Esophagus muscularis mucosa (tissue), 3 donors: ENCODE data around the gene MARCKSL1.

ENCODE experiments used
- EP300 ChIP-seq: sonication (generic); formaldehyde crosslinking; IDR thresholded peaks from one replicate; pipeline ENCODE4 v1.6.1; 2017; ENCODE audit warnings: antibody characterized with exemption
- TF ChIP-seq, protein P1 (sequence below), 3 experiments: fragments of 200-600 bp in 2 of 3; fragments of 450-650 bp in 1 of 3; sonication (generic) in 2 of 3; IDR thresholded peaks; one replicate each; pipeline ENCODE4 v1.5.1; 2017 to 2019; ENCODE audit warnings: antibody characterized with exemption in 3 of 3, mild to moderate bottlenecking in 2 of 3, moderate library complexity in 1 of 3

DNA sequence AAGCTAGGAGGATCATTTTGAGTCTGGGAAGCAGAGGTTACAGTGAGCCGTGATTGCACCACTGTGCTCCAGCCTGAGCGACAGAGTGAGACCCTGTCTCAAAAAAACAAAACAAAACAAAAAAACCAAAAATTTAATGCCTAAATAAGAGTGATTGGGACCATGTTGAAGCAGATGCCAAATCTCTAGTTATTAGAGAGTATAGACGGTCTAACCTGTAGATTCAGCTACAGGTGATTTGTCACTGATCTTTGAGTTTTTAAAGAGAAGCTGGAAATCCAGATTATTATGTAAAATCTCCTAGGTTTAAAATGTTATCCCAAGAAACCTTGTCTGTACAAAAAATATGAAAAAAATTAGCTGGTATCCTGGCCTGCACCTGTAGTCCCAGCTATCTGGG is 32.7 kb downstream of the MARCKSL1 start:
- TF ChIP-seq, protein P1, sequence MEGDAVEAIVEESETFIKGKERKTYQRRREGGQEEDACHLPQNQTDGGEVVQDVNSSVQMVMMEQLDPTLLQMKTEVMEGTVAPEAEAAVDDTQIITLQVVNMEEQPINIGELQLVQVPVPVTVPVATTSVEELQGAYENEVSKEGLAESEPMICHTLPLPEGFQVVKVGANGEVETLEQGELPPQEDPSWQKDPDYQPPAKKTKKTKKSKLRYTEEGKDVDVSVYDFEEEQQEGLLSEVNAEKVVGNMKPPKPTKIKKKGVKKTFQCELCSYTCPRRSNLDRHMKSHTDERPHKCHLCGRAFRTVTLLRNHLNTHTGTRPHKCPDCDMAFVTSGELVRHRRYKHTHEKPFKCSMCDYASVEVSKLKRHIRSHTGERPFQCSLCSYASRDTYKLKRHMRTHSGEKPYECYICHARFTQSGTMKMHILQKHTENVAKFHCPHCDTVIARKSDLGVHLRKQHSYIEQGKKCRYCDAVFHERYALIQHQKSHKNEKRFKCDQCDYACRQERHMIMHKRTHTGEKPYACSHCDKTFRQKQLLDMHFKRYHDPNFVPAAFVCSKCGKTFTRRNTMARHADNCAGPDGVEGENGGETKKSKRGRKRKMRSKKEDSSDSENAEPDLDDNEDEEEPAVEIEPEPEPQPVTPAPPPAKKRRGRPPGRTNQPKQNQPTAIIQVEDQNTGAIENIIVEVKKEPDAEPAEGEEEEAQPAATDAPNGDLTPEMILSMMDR (IDR thresholded peaks at IDR 0.05), result no peak
- no peak for TF ChIP-seq EP300
